NCI-H1092 treated with DMSO at 0.1 percent for 48 hours (cell line): ENCODE data around the gene RFFL.

ENCODE experiments used
- DNase-seq: peaks from one replicate; lab custom pipeline; 2025; lab: John Stamatoyannopoulos, UW

RFFL gene

DNA sequence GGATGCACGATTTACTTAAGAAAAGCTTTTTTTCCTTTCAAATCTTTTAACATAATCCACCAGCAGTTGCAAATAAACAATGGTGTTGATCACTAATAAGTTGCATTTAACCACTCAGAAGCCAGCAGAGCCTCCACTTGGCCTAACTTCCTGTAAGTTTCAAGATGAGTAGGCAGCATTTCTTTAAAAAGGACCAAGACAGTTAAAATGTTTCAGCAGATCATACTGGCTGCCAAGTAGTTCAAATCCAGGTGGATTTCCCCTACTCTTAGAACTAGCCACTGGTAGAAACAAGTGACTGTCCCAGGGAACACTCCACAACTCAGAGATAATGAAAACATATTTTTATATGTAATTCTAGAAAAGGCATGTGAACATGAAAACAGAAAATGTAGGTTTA lies 17.0 kb upstream of the RFFL start:
- DNase-seq = no peak

DNA sequence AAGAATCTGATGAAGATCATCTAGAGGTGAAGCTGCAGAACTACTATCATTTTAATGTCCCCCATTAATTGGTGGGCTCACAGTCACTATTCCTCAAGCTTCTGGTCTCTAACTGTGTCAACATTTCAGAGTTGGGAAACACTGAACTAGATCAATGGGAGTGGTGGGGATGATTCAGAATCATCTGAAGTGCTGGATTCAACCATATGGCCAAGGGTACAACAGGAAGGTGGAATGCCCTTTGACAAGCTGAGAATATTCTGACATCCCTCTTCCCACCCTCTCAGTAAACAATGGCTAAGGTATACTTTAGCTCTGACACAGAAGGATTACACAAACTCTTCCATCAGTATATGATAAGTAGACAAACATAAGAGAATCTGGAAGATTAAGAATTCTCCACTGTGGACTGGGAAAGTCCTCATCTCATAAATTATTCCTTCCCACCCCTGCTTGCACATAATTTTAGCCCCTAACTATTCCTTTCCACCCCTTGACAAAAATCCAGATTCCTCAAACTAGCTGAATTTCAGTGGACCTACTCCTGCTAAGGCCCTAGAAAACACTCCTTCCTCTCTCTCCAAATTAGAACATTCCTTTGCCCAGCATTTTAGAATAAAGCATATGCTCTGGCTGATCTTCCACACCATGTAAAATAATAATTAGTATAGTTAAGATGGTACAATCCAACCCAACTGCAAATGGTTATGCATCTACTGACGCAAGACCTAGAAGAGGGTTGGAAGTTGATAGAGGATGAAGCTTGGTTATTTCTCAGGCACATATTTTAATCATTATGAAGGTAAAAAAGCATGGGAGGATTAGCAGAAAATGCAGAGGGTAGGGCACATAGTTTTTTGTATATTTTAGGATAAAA lies 16.3 kb upstream of the RFFL start:
- DNase-seq = no peak

GRCh38 chr17:35076874-35077273 lies 13.4 kb upstream of the RFFL start:
- no peak for DNase-seq

- DNase-seq = no peak
Observed at GRCh38 chr17:35074711-35075707, 11.5 kb upstream of the RFFL start.

GRCh38 chr17:35073991-35074627 lies 10.6 kb upstream of the RFFL start:
- no peak for DNase-seq

- DNase-seq = no peak
Observed at GRCh38 chr17:35073183-35073790, 9.8 kb upstream of the RFFL start.

GRCh38 chr17:35069311-35069710 lies 5.8 kb upstream of the RFFL start:
- DNase-seq = no peak

GRCh38 chr17:35068249-35068648 lies 4.7 kb upstream of the RFFL start:
- no peak for DNase-seq

- DNase-seq = no peak
Observed at GRCh38 chr17:35065880-35066279, 2.4 kb upstream of the RFFL start.

GRCh38 chr17:35064516-35065215 lies 1.2 kb upstream of the RFFL start:
- no peak for DNase-seq

DNA sequence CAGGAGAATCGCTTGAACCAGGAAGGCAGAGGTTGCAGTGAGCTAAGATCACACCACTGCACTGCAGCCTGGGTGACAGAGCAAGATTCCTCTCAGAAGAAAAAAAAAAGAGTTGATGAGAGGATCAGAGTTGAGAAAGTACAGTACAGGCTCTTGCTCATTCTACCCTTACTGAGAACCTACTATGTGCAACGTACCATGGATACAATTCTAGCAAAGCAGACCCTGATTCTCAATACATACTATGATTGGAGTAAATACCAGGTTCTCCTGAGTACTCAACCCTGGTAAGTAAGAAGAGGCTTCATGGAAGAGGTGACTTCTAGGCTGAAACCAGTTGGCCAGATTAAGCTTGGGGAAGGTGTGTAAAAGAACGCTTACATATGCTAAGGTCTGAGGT lies 1.2 kb downstream of the RFFL start:
- DNase-seq = no peak

DNA sequence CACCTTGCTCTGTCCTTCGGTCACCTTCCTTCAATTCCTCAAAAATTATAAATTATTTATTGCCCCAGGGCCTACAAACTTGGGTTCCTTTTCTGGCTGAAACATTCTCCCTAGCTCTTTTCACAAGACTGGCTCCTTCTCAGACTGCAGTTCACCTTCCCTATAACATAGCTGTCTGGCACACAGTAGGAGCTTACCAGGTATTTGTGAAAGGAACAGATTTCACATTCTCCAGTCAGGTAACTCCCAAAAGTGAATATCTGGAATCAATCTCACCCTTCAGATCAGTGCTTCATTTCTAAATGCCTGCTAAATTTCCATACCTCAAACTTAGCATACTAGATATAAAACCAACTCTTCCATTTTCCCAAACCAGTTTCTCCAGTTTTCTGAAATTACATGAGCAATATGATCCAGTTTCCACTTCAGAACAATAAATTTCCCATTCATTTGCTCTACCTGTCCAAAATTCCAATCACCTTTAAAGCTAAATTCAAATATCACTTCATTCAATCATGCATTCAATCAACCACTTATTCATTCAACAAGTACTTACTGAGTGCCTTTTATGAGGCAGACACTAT lies 6.1 kb downstream of the RFFL start:
- no peak for DNase-seq

DNA sequence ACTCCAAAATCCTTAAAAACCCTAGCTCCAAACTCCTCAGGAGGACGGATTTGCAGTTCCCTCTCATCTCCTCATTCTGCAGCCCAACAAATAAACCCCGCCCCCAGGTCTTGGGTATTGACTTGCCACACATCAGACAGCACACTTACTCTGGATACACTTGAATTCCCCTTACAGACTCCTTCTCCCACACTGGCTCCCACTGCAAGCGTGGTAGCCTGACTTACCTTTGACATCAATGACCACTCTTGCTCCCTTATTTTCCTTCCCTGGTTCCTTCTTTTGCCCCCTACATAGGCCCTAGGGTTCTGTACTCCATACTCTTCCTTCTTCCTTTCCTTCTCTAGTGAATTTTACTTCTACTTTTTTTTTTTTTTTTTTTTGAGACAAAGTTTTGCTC lies 7.5 kb downstream of the RFFL start:
- no peak for DNase-seq

GRCh38 chr17:35053204-35053603 lies 10.3 kb downstream of the RFFL start:
- DNase-seq = no peak

- DNase-seq = no peak
Observed at GRCh38 chr17:35052780-35053179, 10.7 kb downstream of the RFFL start.

DNA sequence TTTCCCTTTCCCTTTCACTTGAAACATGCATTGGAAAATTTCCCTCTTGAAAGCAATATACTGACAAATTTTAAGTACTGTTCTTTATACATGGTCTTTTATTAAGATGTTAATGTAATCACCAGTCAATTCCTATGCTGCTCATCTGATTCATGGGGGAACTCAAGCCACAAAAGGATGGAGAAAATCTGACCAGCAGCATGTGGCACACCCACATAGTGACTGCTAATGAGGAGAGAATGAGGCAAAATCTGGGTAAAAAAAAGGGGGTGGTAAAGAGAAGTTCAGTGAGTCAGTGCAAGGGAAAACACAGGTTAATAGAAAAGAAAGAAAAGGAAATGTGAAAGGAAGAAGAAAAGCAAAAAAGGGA lies 11.3 kb downstream of the RFFL start:
- no peak for DNase-seq

- no peak for DNase-seq
Observed at GRCh38 chr17:35051579-35052240, 11.8 kb downstream of the RFFL start.

- no peak for DNase-seq
Observed at GRCh38 chr17:35051183-35051578, 12.3 kb downstream of the RFFL start.

GRCh38 chr17:35050170-35050569 lies 13.3 kb downstream of the RFFL start:
- DNase-seq = no peak

GRCh38 chr17:35048685-35049379 lies 14.7 kb downstream of the RFFL start:
- no peak for DNase-seq
